ENCODE results near the gene REPIN1.

REPIN1 gene

DNA sequence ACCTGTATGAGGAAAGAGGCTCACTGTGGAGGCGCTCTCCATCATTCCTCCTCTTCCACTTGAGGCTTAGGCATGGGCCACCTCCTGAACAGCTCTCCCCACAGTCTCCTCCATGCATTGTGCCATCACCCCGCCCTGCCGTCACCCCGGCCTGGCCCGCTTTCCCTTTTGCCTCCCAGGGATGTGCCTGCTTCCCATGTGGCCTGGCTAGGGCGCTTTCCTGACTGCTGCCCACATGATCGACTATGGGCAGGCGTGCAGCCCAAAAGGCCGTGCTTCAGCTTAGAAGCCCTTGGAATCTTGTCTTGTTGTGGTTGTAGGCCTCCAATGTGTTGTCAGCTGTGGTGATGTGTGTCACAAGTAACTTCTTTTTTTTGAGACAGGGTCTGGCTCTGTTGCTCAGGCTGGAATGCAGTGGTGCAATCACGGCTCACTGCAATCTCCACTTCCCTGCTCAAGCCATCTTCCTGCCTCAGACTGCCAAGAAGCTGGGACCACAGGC is 43.5 kb upstream of the REPIN1 start:
- Histone ChIP-seq H4K20me1 (ENCODE audit: low read depth, low read length) (no peaks in the 10 kb centered on the region), H3F3A (ENCODE audit: insufficient read depth) (no peaks in the 10 kb centered on the region), H3K9me2 (replicated peaks; ENCODE audit: insufficient read depth, low read length) (no peaks in the 10 kb centered on the region), H3K4me3 (ENCODE audit: insufficient read depth, low read length, poor library complexity, severe bottlenecking) (no peak overlapping the region), H3K4me2 (ENCODE audit: low read depth, low read length, poor library complexity, severe bottlenecking) (no peak overlapping the region), H3K36me3 (ENCODE audit: low read length) (no peaks in the 10 kb centered on the region), H3K27me3 (ENCODE audit: low read length) (no peaks in the 10 kb centered on the region), H2AFZ (ENCODE audit: low read depth, low read length, severe bottlenecking) (no peak overlapping the region), H3K79me2 (ENCODE audit: insufficient read depth, low read length) (no peaks in the 10 kb centered on the region), H3K9me3 (ENCODE audit: insufficient read depth, low read length) (no peaks in the 10 kb centered on the region), H3K27ac (ENCODE audit: low read depth, low read length) (no peak overlapping the region), H3K9ac (ENCODE audit: low read length) (no peak overlapping the region)
- no peak for TF ChIP-seq EZH2phosphoT487 (conservative IDR thresholded peaks at IDR 0.05; ENCODE audit: low read length)

DNA sequence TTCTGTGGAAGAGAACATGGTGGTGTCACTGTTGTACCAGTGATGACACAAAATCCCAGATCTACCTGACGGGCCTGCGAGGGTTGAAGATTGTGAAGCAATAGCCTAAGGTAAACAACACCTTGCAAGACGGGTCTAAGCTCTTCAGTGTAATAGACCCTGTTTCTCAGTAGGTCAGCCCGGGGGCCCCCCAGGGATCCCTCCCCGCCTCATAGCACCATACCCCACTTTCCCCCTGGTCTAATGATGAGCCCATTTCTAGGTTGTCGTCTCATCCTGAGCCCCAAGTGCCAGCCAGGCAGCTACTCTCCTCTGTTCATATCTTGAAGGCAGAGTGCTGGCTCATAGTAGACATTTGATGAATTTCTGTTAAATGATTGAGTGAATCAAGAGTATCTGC is 42.7 kb upstream of the REPIN1 start:
- Histone ChIP-seq H3K9me3 (ENCODE audit: insufficient read depth, low read length) (no peaks in the 10 kb centered on the region), H3K4me2 (ENCODE audit: low read depth, low read length, poor library complexity, severe bottlenecking) (no peak overlapping the region), H3K9me2 (replicated peaks; ENCODE audit: insufficient read depth, low read length) (no peaks in the 10 kb centered on the region), H3K36me3 (ENCODE audit: low read length) (no peaks in the 10 kb centered on the region), H4K20me1 (ENCODE audit: low read depth, low read length) (no peaks in the 10 kb centered on the region), H3K27me3 (ENCODE audit: low read length) (no peaks in the 10 kb centered on the region), H3K27ac (ENCODE audit: low read depth, low read length) (no peak overlapping the region), H3K79me2 (ENCODE audit: insufficient read depth, low read length) (no peaks in the 10 kb centered on the region), H3K4me3 (ENCODE audit: insufficient read depth, low read length, poor library complexity, severe bottlenecking) (no peak overlapping the region), H2AFZ (ENCODE audit: low read depth, low read length, severe bottlenecking) (no peak overlapping the region), H3F3A (ENCODE audit: insufficient read depth) (no peaks in the 10 kb centered on the region), H3K9ac (ENCODE audit: low read length) (no peak overlapping the region)
- TF ChIP-seq, protein P1, sequence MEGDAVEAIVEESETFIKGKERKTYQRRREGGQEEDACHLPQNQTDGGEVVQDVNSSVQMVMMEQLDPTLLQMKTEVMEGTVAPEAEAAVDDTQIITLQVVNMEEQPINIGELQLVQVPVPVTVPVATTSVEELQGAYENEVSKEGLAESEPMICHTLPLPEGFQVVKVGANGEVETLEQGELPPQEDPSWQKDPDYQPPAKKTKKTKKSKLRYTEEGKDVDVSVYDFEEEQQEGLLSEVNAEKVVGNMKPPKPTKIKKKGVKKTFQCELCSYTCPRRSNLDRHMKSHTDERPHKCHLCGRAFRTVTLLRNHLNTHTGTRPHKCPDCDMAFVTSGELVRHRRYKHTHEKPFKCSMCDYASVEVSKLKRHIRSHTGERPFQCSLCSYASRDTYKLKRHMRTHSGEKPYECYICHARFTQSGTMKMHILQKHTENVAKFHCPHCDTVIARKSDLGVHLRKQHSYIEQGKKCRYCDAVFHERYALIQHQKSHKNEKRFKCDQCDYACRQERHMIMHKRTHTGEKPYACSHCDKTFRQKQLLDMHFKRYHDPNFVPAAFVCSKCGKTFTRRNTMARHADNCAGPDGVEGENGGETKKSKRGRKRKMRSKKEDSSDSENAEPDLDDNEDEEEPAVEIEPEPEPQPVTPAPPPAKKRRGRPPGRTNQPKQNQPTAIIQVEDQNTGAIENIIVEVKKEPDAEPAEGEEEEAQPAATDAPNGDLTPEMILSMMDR (IDR thresholded peaks at IDR 0.05; ENCODE audit: insufficient read depth, low read length, poor library complexity, severe bottlenecking) = no peak
- TF ChIP-seq EZH2phosphoT487 (conservative IDR thresholded peaks at IDR 0.05; ENCODE audit: low read length) = no peak

DNA sequence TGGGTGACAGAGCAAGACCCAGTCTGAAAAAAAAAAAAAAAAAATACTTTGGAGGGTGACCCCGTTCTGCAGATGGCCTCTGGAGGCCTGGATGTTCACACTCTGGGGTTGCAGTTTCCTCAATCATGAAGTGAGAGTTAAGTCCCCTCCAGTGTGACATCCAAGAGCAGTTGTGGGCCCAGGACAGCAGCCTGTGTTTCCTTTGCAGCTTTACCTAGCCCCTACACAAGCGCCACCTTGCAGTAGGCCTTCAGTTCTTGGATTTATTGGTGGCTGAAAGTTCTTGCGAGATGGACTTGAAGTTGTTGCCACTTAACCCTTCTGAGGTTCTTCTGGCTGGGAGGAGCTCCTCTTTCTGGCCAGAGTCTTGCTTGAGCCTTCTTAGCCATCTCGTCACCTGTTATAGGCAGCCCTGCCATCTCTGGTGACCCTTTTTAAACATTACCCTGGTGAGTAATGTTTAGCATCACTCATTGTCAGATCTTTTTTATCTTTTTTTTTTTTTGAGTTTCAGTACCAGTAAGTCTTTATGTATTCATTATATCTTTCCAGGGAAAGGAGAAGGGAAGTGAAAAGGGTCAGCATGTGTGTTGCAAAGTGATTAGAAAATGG is 41.9 kb upstream of the REPIN1 start:
- no peaks in the 10 kb centered on the region for H3K79me2 ChIP-seq (ENCODE audit: insufficient read depth, low read length)
- no peak overlapping the region for H2AFZ ChIP-seq (ENCODE audit: low read depth, low read length, severe bottlenecking)
- H3K27ac ChIP-seq (ENCODE audit: low read depth, low read length) = no peak overlapping the region
- no peaks in the 10 kb centered on the region for H3K27me3 ChIP-seq (ENCODE audit: low read length)
- H4K20me1 ChIP-seq (ENCODE audit: low read depth, low read length) = no peaks in the 10 kb centered on the region
- H3K4me2 ChIP-seq (ENCODE audit: low read depth, low read length, poor library complexity, severe bottlenecking) = no peak overlapping the region
- H3F3A ChIP-seq (ENCODE audit: insufficient read depth) = no peaks in the 10 kb centered on the region
- no peak for TF ChIP-seq EZH2phosphoT487 (conservative IDR thresholded peaks at IDR 0.05; ENCODE audit: low read length)
- TF ChIP-seq, protein P1 (IDR thresholded peaks at IDR 0.05; ENCODE audit: insufficient read depth, low read length, poor library complexity, severe bottlenecking) = no peak
- no peaks in the 10 kb centered on the region for H3K9me2 ChIP-seq (replicated peaks; ENCODE audit: insufficient read depth, low read length)
- no peaks in the 10 kb centered on the region for H3K36me3 ChIP-seq (ENCODE audit: low read length)
- no peaks in the 10 kb centered on the region for H3K9me3 ChIP-seq (ENCODE audit: insufficient read depth, low read length)
- no peak overlapping the region for H3K4me3 ChIP-seq (ENCODE audit: insufficient read depth, low read length, poor library complexity, severe bottlenecking)
- H3K9ac ChIP-seq (ENCODE audit: low read length) = no peak overlapping the region

DNA sequence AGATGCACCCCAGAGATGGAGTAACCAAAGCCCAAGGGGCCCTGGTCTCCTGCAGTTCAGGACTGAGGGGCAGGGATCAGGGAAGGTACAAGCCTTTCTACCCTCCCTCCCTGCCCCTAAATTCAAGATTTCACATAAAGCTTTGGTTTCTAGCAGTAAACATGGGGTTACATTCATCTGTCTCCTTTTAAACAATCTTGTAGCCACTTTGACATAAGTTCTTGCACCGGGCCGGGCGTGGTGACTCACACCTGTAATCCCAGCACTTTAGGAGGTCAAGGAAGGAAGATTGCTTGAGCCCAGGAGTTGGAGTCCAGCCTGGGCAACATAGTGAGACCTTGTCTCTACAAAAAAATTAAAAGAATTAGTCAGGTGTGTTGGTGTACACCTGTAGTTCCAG is 41.3 kb upstream of the REPIN1 start:
- H4K20me1 ChIP-seq (ENCODE audit: low read depth, low read length) = no peaks in the 10 kb centered on the region
- H3K27me3 ChIP-seq (ENCODE audit: low read length) = no peaks in the 10 kb centered on the region
- no peak overlapping the region for H2AFZ ChIP-seq (ENCODE audit: low read depth, low read length, severe bottlenecking)
- no peak overlapping the region for H3K9ac ChIP-seq (ENCODE audit: low read length)
- no peak overlapping the region for H3K4me2 ChIP-seq (ENCODE audit: low read depth, low read length, poor library complexity, severe bottlenecking)
- no peaks in the 10 kb centered on the region for H3K36me3 ChIP-seq (ENCODE audit: low read length)
- no peaks in the 10 kb centered on the region for H3K79me2 ChIP-seq (ENCODE audit: insufficient read depth, low read length)
- no peaks in the 10 kb centered on the region for H3K9me2 ChIP-seq (replicated peaks; ENCODE audit: insufficient read depth, low read length)
- H3K9me3 ChIP-seq (ENCODE audit: insufficient read depth, low read length) = no peaks in the 10 kb centered on the region
- TF ChIP-seq, protein P1 (IDR thresholded peaks at IDR 0.05; ENCODE audit: insufficient read depth, low read length, poor library complexity, severe bottlenecking) = no peak
- TF ChIP-seq EZH2phosphoT487 (conservative IDR thresholded peaks at IDR 0.05; ENCODE audit: low read length) = no peak
- no peak overlapping the region for H3K27ac ChIP-seq (ENCODE audit: low read depth, low read length)
- H3K4me3 ChIP-seq (ENCODE audit: insufficient read depth, low read length, poor library complexity, severe bottlenecking) = no peak overlapping the region
- no peaks in the 10 kb centered on the region for H3F3A ChIP-seq (ENCODE audit: insufficient read depth)

All from SU-DHL-6 (cell line).